Gastrocnemius medialis (tissue), 4 donors: Measurements from ENCODE around the gene MBD5.

Experiments
- CTCF ChIP-seq, 5 experiments: fragments of 450-650 bp in 3 of 5; fragments of 200-600 bp in 2 of 5; sonication (generic) in 2 of 5; IDR thresholded peaks in 4 of 5; conservative IDR thresholded peaks in 1 of 5; 1 replicate in 4 of 5; 2 replicates in 1 of 5; pipeline ENCODE4 v1.5.1; 2016 to 2019; ENCODE audit warnings: antibody characterized with exemption in 5 of 5, mild to moderate bottlenecking in 3 of 5, moderate library complexity in 3 of 5
- POLR2A ChIP-seq, 2 donors: fragments of 450-650 bp; IDR thresholded peaks; one replicate each; pipeline ENCODE4 v1.6.1; 2017; ENCODE audit warnings: antibody characterized with exemption in 2 of 2, mild to moderate bottlenecking in 2 of 2, moderate library complexity in 2 of 2

DNA sequence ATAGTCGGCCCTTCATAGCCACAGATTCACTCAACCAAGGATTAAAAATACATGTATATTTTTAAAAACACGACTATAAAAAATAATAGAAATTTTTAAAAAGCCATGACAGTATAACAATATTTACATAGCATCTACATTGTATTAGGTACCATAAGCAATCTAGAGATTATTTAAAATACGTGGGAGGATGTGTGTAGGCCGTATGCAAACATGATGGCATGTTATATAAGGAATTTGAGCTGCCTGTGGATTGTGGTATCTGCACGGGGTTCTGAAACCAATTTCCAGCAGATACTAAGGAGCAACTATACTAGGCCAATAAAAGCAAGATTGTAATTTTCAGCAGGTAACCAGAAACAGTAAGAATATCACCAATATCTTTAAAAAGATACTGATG is 6.3 kb upstream of the MBD5 start:
- TF ChIP-seq CTCF (IDR thresholded peaks at IDR 0.05 in 4 of 5, conservative IDR thresholded peaks at IDR 0.05 in 1 of 5), result no peak
- no peak for TF ChIP-seq POLR2A (IDR thresholded peaks at IDR 0.05)
